H1 (cell line): Measurements from ENCODE around the gene SYMPK. TPM values are rescaled to one million over a fixed set of nuclear protein-coding genes. Genes with fewer than 3 reads are reported as not detected.

Source experiments
- CTCF ChIA-PET: fragments of 300-600 bp; sonication (Branson Sonifier 250); formaldehyde crosslinking; loops from one replicate; lab custom pipeline; 2021; ENCODE audit not compliant: partially characterized antibody; lab: Charles Lee
- POLR2A ChIA-PET: fragments of 300-600 bp; sonication (Branson Sonifier 250); formaldehyde crosslinking; loops from one replicate; lab custom pipeline; 2021; ENCODE audit warnings: inconsistent platforms; ENCODE audit not compliant: partially characterized antibody; lab: Charles Lee
- DNase-seq, 2 experiments: peaks; one replicate each; pipeline versions ENCODE4 v3.0.0 to v3.0.0-alpha.2; 2010 to 2022; ENCODE audit warnings: low spot score in 2 of 2, low read depth in 1 of 2, mixed read lengths in 1 of 2
- FAIRE-seq: peaks from 2 replicates; lab custom pipeline; 2011; peaks lifted over from hg19 to GRCh38; lab: Jason Lieb, UNC
- H2AFZ ChIP-seq: 2 replicates; pipeline ENCODE4 v1.8.1; 2012; ENCODE audit warnings: low read length, inconsistent platforms
- H2AK5ac ChIP-seq: 2 replicates; pipeline ENCODE4 v1.6.1; 2013; ENCODE audit warnings: low read depth, low read length
- H2BK120ac ChIP-seq: replicated peaks from 2 replicates; pipeline ENCODE3; 2013; ENCODE audit warnings: low read depth, low read length, inconsistent platforms
- H2BK12ac ChIP-seq: 2 replicates; pipeline ENCODE4 v1.6.1; 2013; ENCODE audit warnings: low read depth, low read length
- H2BK15ac ChIP-seq: 2 replicates; pipeline ENCODE4 v1.6.1; 2013; ENCODE audit warnings: low read length
- H2BK20ac ChIP-seq: 2 replicates; pipeline ENCODE4 v1.6.1; 2013; ENCODE audit warnings: low read length
- H2BK5ac ChIP-seq: 2 replicates; pipeline ENCODE4 v1.6.1; 2013; ENCODE audit warnings: low read depth, low read length
- H3K14ac ChIP-seq: 2 replicates; pipeline ENCODE4 v1.6.1; 2013; ENCODE audit warnings: inconsistent platforms; ENCODE audit not compliant: insufficient read length
- H3K18ac ChIP-seq: 2 replicates; pipeline ENCODE4 v1.6.1; 2013; ENCODE audit warnings: low read length; ENCODE audit errors: extremely low read depth
- H3K23ac ChIP-seq: 2 replicates; pipeline ENCODE4 v1.6.1; 2013; ENCODE audit warnings: inconsistent platforms; ENCODE audit not compliant: insufficient read length
- H3K23me2 ChIP-seq: 2 replicates; pipeline ENCODE4 v1.6.1; 2013; ENCODE audit warnings: low read depth, low read length
- H3K27ac ChIP-seq: 2 replicates; pipeline ENCODE4 v1.6.1; 2011; ENCODE audit warnings: low read depth, low read length, inconsistent platforms
- H3K27me3 ChIP-seq, 4 experiments: replicated peaks in 1 of 4; 1 replicate in 1 of 4; 2 replicates in 3 of 4; pipeline versions ENCODE4 v1.6.1 to v1.8.1; 2011 to 2013; ENCODE audit warnings: low read length in 3 of 4, mild to moderate bottlenecking in 3 of 4, inconsistent platforms in 2 of 4, mixed read lengths in 2 of 4, moderate library complexity in 1 of 4; ENCODE audit not compliant: control insufficient read depth in 3 of 4, insufficient read depth in 3 of 4; ENCODE audit errors: extremely low read depth in 1 of 4
- H3K36me3 ChIP-seq, 4 experiments: 2 replicates each; pipeline versions ENCODE4 v1.6.1 to v1.8.1; 2011 to 2013; ENCODE audit warnings: mild to moderate bottlenecking in 4 of 4, low read length in 3 of 4, moderate library complexity in 2 of 4, control low read depth in 1 of 4, inconsistent platforms in 1 of 4; ENCODE audit not compliant: insufficient read depth in 4 of 4, control insufficient read depth in 2 of 4
- H3K4ac ChIP-seq: replicated peaks from 2 replicates; pipeline ENCODE3; 2013; ENCODE audit warnings: low read length, low read depth, mixed read lengths, inconsistent platforms; ENCODE audit not compliant: insufficient read length
- H3K4me1 ChIP-seq, 4 experiments: replicated peaks in 1 of 4; 1 replicate in 1 of 4; 2 replicates in 3 of 4; pipeline versions ENCODE4 v1.6.1 to v1.8.1; 2011 to 2013; ENCODE audit warnings: low read length in 3 of 4, inconsistent platforms in 2 of 4, mixed read lengths in 1 of 4; ENCODE audit not compliant: insufficient read depth in 4 of 4, control insufficient read depth in 3 of 4
- H3K4me2 ChIP-seq, 2 experiments: 2 replicates each; pipeline versions ENCODE4 v1.6.1 to v1.8.1; 2011 to 2013; ENCODE audit warnings: low read depth in 2 of 2, low read length in 2 of 2, control low read depth in 1 of 2, inconsistent platforms in 1 of 2, mild to moderate bottlenecking in 1 of 2; ENCODE audit not compliant: insufficient read depth in 1 of 2
- H3K4me3 ChIP-seq, 4 experiments: fragments of 200-600, 300-600 bp in 1 of 4; sonication (generic), shearing (Covaris generic), sonication (Bioruptor Twin) in 1 of 4; 2 replicates each; pipeline versions ENCODE4 v1.5.1 to v1.8.1; 2011 to 2016; ENCODE audit warnings: low read length in 4 of 4, low read depth in 3 of 4, control low read depth in 2 of 4, inconsistent platforms in 2 of 4, mild to moderate bottlenecking in 2 of 4, mixed read lengths in 1 of 4, moderate library complexity in 1 of 4; ENCODE audit not compliant: insufficient read depth in 2 of 4; ENCODE audit errors: extremely low read depth in 1 of 4
- H3K56ac ChIP-seq: replicated peaks from 2 replicates; pipeline ENCODE3; 2013; ENCODE audit warnings: low read depth, mild to moderate bottlenecking, mixed read lengths, low read length, inconsistent platforms; ENCODE audit not compliant: insufficient read length
- H3K79me1 ChIP-seq: 2 replicates; pipeline ENCODE4 v1.6.1; 2013; ENCODE audit warnings: low read depth, low read length, control low read depth
- H3K79me2 ChIP-seq, 2 experiments: 2 replicates each; pipeline versions ENCODE4 v1.6.1 to v1.8.1; 2012 to 2013; ENCODE audit warnings: low read length in 2 of 2, mild to moderate bottlenecking in 2 of 2, inconsistent platforms in 1 of 2; ENCODE audit not compliant: insufficient read depth in 2 of 2, control insufficient read depth in 1 of 2
- H3K9ac ChIP-seq, 4 experiments: replicated peaks in 1 of 4; 1 replicate in 1 of 4; 2 replicates in 3 of 4; pipeline versions ENCODE4 v1.6.1 to v1.8.1; 2011 to 2013; ENCODE audit warnings: low read depth in 3 of 4, low read length in 3 of 4, control low read depth in 2 of 4, mild to moderate bottlenecking in 2 of 4, moderate library complexity in 2 of 4, inconsistent platforms in 1 of 4; ENCODE audit errors: extremely low read depth in 1 of 4
- H3K9me3 ChIP-seq, 2 experiments: 2 replicates each; pipeline versions ENCODE4 v1.6.1 to v1.8.1; 2012 to 2013; ENCODE audit warnings: mild to moderate bottlenecking in 2 of 2, moderate library complexity in 2 of 2, control low read depth in 1 of 2, inconsistent platforms in 1 of 2, low read depth in 1 of 2, low read length in 1 of 2, mixed read lengths in 1 of 2; ENCODE audit not compliant: insufficient read depth in 2 of 2
- H4K20me1 ChIP-seq, 2 experiments: replicated peaks in 1 of 2; 2 replicates each; pipeline versions ENCODE3 to v1.8.1; 2011 to 2013; ENCODE audit warnings: inconsistent platforms in 2 of 2, low read length in 2 of 2, mild to moderate bottlenecking in 1 of 2; ENCODE audit not compliant: insufficient read depth in 2 of 2, control insufficient read depth in 1 of 2
- H4K5ac ChIP-seq: 2 replicates; pipeline ENCODE4 v1.6.1; 2013; ENCODE audit warnings: low read length, low read depth, mixed read lengths, inconsistent platforms; ENCODE audit not compliant: insufficient read length
- H4K8ac ChIP-seq: 2 replicates; pipeline ENCODE4 v1.8.0; 2013; ENCODE audit warnings: mild to moderate bottlenecking, moderate library complexity, low read length, inconsistent platforms; ENCODE audit not compliant: insufficient read depth; ENCODE audit errors: extremely low read depth
- H4K91ac ChIP-seq: replicated peaks from 2 replicates; pipeline ENCODE3; 2013; ENCODE audit warnings: low read length, mixed read lengths, inconsistent platforms; ENCODE audit not compliant: insufficient read length
- CTCF ChIP-seq, 3 experiments: IDR thresholded peaks; 1 replicate in 2 of 3; 2 replicates in 1 of 3; pipeline versions ENCODE4 v1.5.1 to v1.6.1; 2011; ENCODE audit warnings: low read length in 3 of 3, mild to moderate bottlenecking in 3 of 3, inconsistent platforms in 2 of 3, low read depth in 1 of 3, moderate library complexity in 1 of 3; ENCODE audit not compliant: insufficient read depth in 1 of 3; ENCODE audit errors: control extremely low read depth in 1 of 3
- JUND ChIP-seq: IDR thresholded peaks from 2 replicates; pipeline ENCODE4 v1.6.1; 2011; ENCODE audit warnings: mild to moderate bottlenecking, improper control_type of control experiment, low read length
- MAX ChIP-seq: IDR thresholded peaks from 2 replicates; pipeline ENCODE4 v1.6.1; 2012; ENCODE audit warnings: inconsistent platforms
- NANOG ChIP-seq: IDR thresholded peaks from 2 replicates; pipeline ENCODE4 v1.6.1; 2011; ENCODE audit warnings: low read length, low read depth, mild to moderate bottlenecking, inconsistent platforms; ENCODE audit not compliant: insufficient read depth, poor library complexity, severe bottlenecking
- NRF1 ChIP-seq: IDR thresholded peaks from 2 replicates; pipeline ENCODE4 v1.6.1; 2011; ENCODE audit warnings: mild to moderate bottlenecking, low read depth, low read length, improper control_type of control experiment
- POLR2AphosphoS5 ChIP-seq: IDR thresholded peaks from 2 replicates; pipeline ENCODE4 v1.6.1; 2011; ENCODE audit warnings: low read depth, low read length
- RXRA ChIP-seq: IDR thresholded peaks from 2 replicates; pipeline ENCODE4 v1.6.1; 2011; ENCODE audit warnings: low read depth, mild to moderate bottlenecking, low read length, moderate library complexity; ENCODE audit not compliant: insufficient read depth
- SP2 ChIP-seq: IDR thresholded peaks from 2 replicates; pipeline ENCODE4 v1.6.1; 2012; ENCODE audit warnings: mild to moderate bottlenecking, low read length, inconsistent platforms
- WGBS, 2 experiments: shearing (Covaris generic) in 1 of 2; methylation state at CpG; one replicate each; pipeline versions ENCODE4 v1.1.6 to v1.1.7; 2013 to 2015; ENCODE audit warnings: low lambda C conversion rate in 2 of 2, mixed read lengths in 2 of 2, inconsistent platforms in 1 of 2, low coverage in 1 of 2, missing lambda C conversion rate in 1 of 2; ENCODE audit not compliant: insufficient replicate concordance in 2 of 2, insufficient coverage in 1 of 2, insufficient read length in 1 of 2; ENCODE audit errors: extremely low coverage in 1 of 2, missing lambda C conversion rate in 1 of 2; 5-methylcytosine and 5-hydroxymethylcytosine counted together
- polyA plus RNA-seq, 7 experiments: library from polyadenylated mRNA; depleted of rRNA in 3 of 7; stranded (reverse) in 5 of 7; unstranded in 2 of 7; fragments of >200 nt in 5 of 7; fragments of 200-250 nt in 2 of 7; gene quantifications; 1 replicate in 5 of 7; 2 replicates in 1 of 7; 4 replicates in 1 of 7; pipeline versions ENCODE4 v1.2.1 to v1.2.3, GENCODE V29; 2011 to 2013; ENCODE audit warnings: missing spikeins in 2 of 7, mixed read lengths in 2 of 7
- total RNA-seq: library from RNA; stranded (reverse); fragmentation: NEBNext Ultra II Directional; extraction: Animal tissue kit (Norgen Biotek cat#: 25700); gene quantifications from 2 replicates; pipeline ENCODE4 v1.2.1, GENCODE V29; 2021

The SYMPK gene
- total and polyA plus RNA-seq, 2 of the 8 experiments (the other 6 are each of a cell fraction or from before 2014, with no cell fraction given), result 93.6 to 99.5 TPM

GRCh38 chr19:45817010-45817724, 45.8 kb downstream of the SYMPK start:
- Histone ChIP-seq H3K4me2 (peak overlapping the region; percentile 85 to 88), H2BK15ac (no peak overlapping the region; the same call in 1 of the 2 replicates), H3K9me3 (no peaks in the 10 kb centered on the region), H4K20me1 (peaks cover 0 to 4% of the 10 kb centered on the region in 2 experiments), H2AFZ (no peak overlapping the region), H3K4me3 (peak overlapping the region; percentile 42 to 68 (median 52); a peak in 6 of 8 replicates), H3K79me1 (no peaks in the 10 kb centered on the region; the same call in 1 of the 2 replicates), H3K36me3 (peaks cover 3 to 17% (median 10%) of the 10 kb centered on the region in 4 experiments; a peak in 6 of 8 replicates), H3K27ac (peak overlapping the region; percentile 86), H3K9ac (peak overlapping the region in 3 of 4 experiments; percentile 38 to 85 (median 78); a peak in 6 of 7 replicates), H2BK20ac (no peak overlapping the region), H2AK5ac (peak overlapping the region; percentile 79; the same call in 1 of the 2 replicates), H3K79me2 (no peaks in the 10 kb centered on the region), H2BK120ac (no peak overlapping the region), H4K91ac (peak overlapping the region; percentile 12), H3K4me1 (peaks cover 0 to 23% (median 20%) of the 10 kb centered on the region in 4 experiments; a peak in 6 of 7 replicates), H3K14ac (no peak overlapping the region), H3K27me3 (no peaks in the 10 kb centered on the region), H2BK12ac (peak overlapping the region; percentile 78), H3K23ac (no peak overlapping the region), H4K8ac (peak overlapping the region; percentile 94), H2BK5ac (peak overlapping the region; percentile 64; the same call in 1 of the 2 replicates), H3K23me2 (peaks cover 16% of the 10 kb centered on the region), H3K56ac (no peak overlapping the region), H3K4ac (peak overlapping the region; percentile 0), H4K5ac (peak overlapping the region; percentile 28), H3K18ac (peak overlapping the region; percentile 72)
- peak; percentile 92 for FAIRE-seq
- DNase-seq, result peak; percentile 95 to 100
- ChIA-PET CTCF (interaction anchor here (0.6 to 8.8 kb wide), 42 partner anchors 10 to 755 kb away, joined by 3 to 107 read pairs (median 5); partner anchors contain the start of genes DMPK, DMWD, IRF2BP1 and MYPOP), POLR2A (interaction anchor here (1.1 to 12.6 kb wide), 21 partner anchors 8 to 102 kb away, joined by 3 to 175 read pairs (median 5); partner anchors contain the start of genes DMPK, FOXA3, IRF2BP1 and SIX5)
- 18% methylated on average over 23 of the region's 24 CpGs; no CpG with 5 or more reads in 1 of the 2 experiments for WGBS, 2 experiments
- TF ChIP-seq RXRA, result 0 out of 2 replicates have a peak, but pooled peaks have one; percentile 35
- TF ChIP-seq NANOG, result no peak
- no peak for TF ChIP-seq SP2
- peak; percentile 79 for TF ChIP-seq MAX
- TF ChIP-seq JUND, result peak; percentile 68; the same call in 1 of the 2 replicates
- no peak for TF ChIP-seq NRF1
- peak; percentile 97 to 99 (median 99) for TF ChIP-seq CTCF (IDR thresholded peaks at IDR 0.05; ENCODE audit: control extremely low read depth in 1 of 3, insufficient read depth in 1 of 3, low read depth in 1 of 3, low read length in 3 of 3)
- TF ChIP-seq POLR2AphosphoS5, result peak; percentile 81; the same call in 1 of the 2 replicates
